H54 (cell line): ENCODE results near the gene OTOP2.

Experiments
- DNase-seq: peaks from one replicate; pipeline ENCODE4 v3.0.0; 2011; ENCODE audit warnings: low spot score, mixed read lengths; ENCODE audit not compliant: insufficient read length
- FAIRE-seq: peaks from 3 replicates; lab custom pipeline; 2011; peaks lifted over from hg19 to GRCh38; lab: Jason Lieb, UNC
- POLR2A ChIP-seq: IDR thresholded peaks from 2 replicates; pipeline ENCODE4 v1.6.1; 2011; ENCODE audit warnings: low read depth, mild to moderate bottlenecking, low read length

OTOP2 gene

DNA sequence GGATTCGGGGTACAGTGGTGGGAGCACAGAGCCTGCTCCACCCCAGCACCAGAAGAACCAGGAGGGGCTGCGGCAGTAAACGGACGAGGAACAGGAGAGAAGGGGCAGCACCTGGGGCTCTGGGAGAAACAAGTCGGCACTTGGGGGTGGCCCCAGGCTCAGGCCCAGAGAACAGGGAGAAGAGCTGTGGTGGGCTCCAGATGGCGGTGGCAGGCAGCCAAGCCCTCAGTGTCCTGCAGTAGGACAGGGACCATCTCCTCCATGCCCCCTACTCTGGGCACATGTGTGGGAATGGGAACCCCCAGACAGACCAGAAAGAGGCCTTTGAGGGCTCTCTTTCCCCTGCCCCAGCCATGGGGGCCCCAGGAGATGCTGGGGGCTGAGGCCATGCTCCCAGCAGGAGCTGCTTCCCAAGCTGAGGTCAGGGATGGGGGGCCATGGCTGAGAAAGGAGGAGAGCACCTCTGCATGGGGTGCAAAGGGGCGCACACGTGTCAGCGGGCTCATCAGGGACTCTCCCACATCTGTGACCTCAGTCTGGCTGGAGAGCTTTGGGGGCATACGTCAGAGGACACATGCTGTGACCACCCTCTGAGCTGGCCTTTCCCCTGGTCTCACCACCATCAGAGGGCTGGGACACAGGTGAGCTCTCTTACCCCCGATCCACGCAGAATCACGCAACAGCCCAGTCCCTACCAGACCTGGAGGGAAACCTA is 7.8 kb upstream of the OTOP2 start:
- no peak for FAIRE-seq

GRCh38 chr17:74916851-74917199 is 7.2 kb upstream of the OTOP2 start:
- TF ChIP-seq POLR2A: no peak
- FAIRE-seq (no peak), DNase-seq (no peak)

More for the DNA sequence above, 7.8 kb upstream of the OTOP2 start:
- TF ChIP-seq POLR2A: no peak
- DNase-seq: no peak

GRCh38 chr17:74917430-74917829 is 6.6 kb upstream of the OTOP2 start:
- no peak for TF ChIP-seq POLR2A

GRCh38 chr17:74918906-74919305 is 5.2 kb upstream of the OTOP2 start:
- no peak for TF ChIP-seq POLR2A

More at GRCh38 chr17:74917430-74917829, 6.6 kb upstream of the OTOP2 start:
- FAIRE-seq: no peak
- DNase-seq: no peak

GRCh38 chr17:74919440-74920305 is 4.4 kb upstream of the OTOP2 start:
- DNase-seq: no peak
- TF ChIP-seq POLR2A: no peak
- no peak for FAIRE-seq

More at GRCh38 chr17:74918906-74919305, 5.2 kb upstream of the OTOP2 start:
- DNase-seq (no peak), FAIRE-seq (no peak)

GRCh38 chr17:74920306-74920620 is 3.8 kb upstream of the OTOP2 start:
- no peak for DNase-seq
- FAIRE-seq: no peak
- no peak for TF ChIP-seq POLR2A

GRCh38 chr17:74920642-74921025 is 3.4 kb upstream of the OTOP2 start:
- no peak for DNase-seq
- FAIRE-seq: no peak
- TF ChIP-seq POLR2A: no peak

DNA sequence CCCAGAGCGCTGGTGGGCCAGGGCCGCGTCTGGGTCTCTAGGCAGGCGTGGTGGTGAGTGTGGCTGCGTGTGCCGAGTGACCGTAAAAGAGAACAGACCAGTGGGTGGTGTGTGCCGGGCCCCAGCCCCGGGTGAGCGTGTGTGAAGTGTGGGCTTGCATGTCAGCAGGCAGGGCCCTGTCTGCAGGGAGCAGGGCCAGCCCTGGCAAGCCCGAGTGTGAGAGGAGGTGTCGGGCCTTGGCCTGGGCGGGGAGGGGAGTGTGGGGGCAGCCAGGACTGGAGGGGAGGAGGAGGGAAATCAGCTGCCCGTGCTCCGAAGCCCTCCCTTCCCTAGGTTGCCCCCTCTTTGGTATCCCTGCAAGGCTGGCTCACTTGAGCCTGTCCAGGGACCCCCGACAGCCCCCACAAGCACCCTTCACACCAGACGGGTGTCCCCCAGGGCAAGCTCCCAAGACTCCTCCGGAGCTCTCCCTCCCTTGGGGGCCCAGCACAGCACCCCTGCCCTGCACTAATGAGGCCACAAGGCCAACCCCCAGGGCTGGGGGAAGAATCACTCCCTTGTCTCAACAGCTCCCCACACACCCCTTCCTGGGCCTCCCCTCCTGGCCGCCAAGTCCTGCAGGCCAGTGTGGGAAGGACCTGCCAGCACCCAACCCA is 2.9 kb upstream of the OTOP2 start:
- FAIRE-seq: no peak
- TF ChIP-seq POLR2A: no peak
- DNase-seq: no peak

DNA sequence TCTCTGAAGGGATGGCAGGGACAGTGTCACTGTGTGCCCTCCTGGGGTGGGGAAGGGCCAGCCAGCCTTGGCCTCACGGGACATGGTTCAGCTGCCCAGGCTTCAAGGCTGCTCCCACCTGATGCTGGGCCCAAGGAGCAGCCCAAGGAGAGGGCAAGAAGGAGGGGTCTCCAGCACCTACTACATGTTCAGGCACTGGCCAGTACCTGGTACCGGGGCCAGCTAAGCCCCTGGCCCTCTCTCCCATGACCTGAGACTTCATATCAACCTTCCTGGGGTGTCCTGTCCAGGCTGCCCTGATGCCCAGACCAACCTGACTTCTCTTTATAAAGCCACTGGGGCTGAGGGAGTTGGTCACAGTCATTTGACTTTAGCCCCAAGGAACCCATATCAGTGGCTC is 2.3 kb upstream of the OTOP2 start:
- no peak for TF ChIP-seq POLR2A
- FAIRE-seq (no peak), DNase-seq (no peak)

- DNase-seq (no peak), FAIRE-seq (no peak)
These were observed 1.9 kb upstream of the OTOP2 start for GRCh38 chr17:74922172-74922571.

DNA sequence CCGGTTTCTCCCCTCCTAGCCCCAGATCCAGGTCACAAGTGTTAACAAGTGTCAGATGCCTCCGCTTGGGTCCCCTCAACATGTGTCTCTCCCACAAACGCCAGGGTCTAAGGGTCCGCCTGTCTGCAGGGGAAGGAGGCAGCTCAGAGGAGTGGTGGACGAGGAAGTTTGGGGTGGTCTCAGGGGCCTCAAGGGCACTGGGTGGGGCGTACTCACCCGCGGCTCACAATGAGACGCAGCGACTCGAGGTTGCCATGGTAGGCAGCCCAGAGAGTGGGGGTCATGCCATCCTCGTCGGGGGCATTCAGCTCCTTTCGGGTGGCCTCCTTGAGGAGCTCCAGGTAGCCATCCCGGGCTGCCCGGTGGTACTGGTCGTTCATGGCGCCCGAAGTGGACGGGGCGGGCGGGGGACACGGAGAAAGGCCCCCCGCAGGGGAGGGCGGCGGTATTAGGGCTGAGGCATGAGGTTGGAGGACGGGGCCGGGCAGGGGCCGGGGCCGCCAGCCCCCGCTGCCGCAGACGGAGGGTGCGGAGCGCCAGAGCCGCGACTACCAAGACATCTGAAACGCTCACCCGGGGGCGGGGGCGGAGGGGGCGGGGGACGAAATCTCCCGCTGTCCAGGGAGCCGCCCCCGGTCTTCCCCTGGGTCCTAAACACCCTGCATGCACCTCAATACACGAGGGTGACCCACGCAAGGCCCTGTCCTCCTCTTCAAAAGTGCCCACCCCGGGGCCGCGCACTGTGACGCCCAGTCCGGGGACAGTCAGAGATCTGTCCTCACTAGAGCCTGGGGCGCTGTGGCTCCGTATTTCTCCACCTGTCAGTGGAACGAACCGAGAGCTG is 1.2 kb upstream of the OTOP2 start, which contains the start of gene USH1G:
Gene USH1G (minus strand): TSS at position 562 of the 844 bp plus-strand sequence. CDS start 182 bp downstream, at position 380.
- FAIRE-seq (no peak), DNase-seq (no peak)
- no peak for TF ChIP-seq POLR2A

More at GRCh38 chr17:74922172-74922571, 1.9 kb upstream of the OTOP2 start:
- no peak for TF ChIP-seq POLR2A

GRCh38 chr17:74923538-74924249 is 379 bp upstream of the OTOP2 start:
- FAIRE-seq (no peak), DNase-seq (peak; percentile 96)
- no peak for TF ChIP-seq POLR2A

DNA sequence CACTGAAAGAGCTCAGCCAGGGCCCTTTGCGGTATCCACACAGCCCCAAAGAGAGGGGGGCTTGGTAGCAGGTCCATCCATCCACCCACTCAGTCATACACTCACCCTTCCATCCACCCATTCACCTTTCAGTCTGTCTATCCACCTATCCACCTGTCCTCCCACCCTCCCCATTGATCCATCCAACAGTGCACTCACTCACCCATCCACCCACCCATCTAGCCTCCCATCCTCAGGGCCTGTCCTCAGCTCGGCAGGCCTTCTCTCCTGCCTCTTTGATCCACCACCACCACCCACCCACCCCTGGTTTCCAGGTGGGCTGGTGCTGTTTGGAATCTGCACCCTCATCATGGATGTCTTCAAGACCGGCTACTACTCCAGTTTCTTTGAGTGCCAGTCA is 1.2 kb downstream of the OTOP2 start:
- FAIRE-seq (no peak), DNase-seq (no peak)
- TF ChIP-seq POLR2A: no peak
